Left lobe of liver (tissue), 2 donors: Measurements from ENCODE around the gene TOX3. TPM values are rescaled to one million over a fixed set of nuclear protein-coding genes. Genes with fewer than 3 reads are reported as not detected.

ENCODE experiments used
- ATAC-seq: fragments of 200-7000 bp; cut with Tn5 transposase; one replicate; pipeline ENCODE4 v1.9.1; 2020; ENCODE audit warnings: mild to moderate bottlenecking, moderate library complexity
- DNase-seq: peaks from one replicate; pipeline ENCODE4 v3.0.0-alpha.2; 2020; ENCODE audit warnings: low spot score
- total RNA-seq: library from RNA; stranded (reverse); gene quantifications from one replicate; pipeline ENCODE4 v1.2.1, GENCODE V29; 2021
- donor health status: DM: no; HTN: no; CAD: no; lungs with moderate emphysema.
- donor health status: DM: no; HTN: yes; CAD: no.

TOX3 gene
- total RNA-seq, 1 donor from 2014 or later = 1.3 TPM

DNA sequence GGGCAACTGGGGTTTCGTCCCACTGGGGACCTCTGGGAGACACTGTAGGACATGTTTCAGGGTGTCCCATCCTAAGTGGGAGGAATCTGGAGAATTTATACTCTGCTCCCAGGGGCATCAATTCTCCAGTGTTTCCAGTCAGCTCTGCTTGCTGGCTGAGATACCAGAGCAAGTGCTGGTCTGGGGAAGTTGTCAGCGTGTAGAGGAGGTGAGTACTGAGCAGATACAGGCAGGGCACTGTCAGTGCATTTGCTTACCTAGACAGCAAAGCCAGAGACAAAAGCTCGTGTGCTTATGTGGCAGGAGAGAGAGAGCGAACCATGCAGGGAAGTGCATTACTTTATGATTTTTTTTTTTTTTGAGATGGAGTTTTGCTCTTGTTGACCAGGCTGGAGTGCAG is 20.2 kb upstream of the TOX3 start:
- ATAC-seq (no peak), DNase-seq (no peak)

DNA sequence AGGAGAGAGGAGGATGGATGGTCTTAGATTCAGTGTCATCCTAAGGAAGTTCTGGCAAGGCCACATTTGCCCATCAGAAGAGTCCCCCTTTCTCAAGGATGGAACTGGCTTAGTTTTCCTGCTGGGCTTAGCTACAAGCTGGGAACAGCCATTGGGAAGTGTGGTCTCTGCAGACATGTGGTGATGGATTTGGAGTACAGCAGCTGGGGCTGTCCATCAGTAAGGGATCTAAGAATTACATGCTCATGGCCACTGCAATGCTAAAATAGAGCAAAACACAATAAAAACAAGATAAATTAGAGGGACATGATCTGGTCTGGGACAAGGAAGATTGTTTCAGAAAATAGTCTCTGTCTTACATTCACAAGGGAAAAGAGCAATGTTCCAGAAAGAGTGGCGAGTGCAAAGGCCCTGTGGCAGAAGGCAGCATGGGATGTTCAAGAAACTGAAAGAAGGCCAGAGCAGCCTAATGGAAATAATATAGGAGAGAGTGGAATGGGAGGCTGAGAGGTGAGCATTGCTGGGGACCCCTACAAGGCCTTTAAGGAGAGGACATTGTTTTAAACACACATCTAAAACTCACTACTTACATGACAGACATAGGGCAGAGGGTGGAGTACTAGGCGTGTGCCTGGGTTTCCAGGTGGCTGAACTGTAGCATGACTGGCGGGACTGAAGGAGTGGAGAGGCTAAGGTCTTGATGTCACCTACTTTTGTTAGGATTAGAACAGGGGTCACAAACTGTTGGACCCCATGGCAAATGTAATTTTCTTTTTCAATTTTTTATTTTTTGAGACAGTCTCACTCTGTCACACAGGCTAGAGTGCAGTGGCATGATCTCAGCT is 17.0 kb upstream of the TOX3 start:
- ATAC-seq (no peak), DNase-seq (no peak)

DNA sequence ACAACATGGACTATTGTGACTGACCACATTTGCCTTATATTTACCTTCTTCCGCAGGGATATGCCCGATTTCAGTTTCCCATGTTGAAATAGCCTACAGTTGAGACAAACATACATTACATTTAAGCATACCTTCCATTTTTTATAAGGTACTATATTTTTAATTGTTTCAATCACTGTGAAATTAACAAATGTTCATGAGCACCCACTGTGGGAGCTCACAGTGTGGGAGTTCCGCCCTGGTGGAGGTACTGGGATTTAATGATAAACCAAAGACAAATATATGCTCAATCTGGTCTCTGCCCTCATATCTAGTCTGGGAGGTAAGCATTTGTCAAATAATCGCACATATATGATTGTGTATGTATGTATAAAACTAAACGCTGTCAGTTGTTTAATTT is 15.8 kb upstream of the TOX3 start:
- DNase-seq (no peak), ATAC-seq (peak; percentile 13)

DNA sequence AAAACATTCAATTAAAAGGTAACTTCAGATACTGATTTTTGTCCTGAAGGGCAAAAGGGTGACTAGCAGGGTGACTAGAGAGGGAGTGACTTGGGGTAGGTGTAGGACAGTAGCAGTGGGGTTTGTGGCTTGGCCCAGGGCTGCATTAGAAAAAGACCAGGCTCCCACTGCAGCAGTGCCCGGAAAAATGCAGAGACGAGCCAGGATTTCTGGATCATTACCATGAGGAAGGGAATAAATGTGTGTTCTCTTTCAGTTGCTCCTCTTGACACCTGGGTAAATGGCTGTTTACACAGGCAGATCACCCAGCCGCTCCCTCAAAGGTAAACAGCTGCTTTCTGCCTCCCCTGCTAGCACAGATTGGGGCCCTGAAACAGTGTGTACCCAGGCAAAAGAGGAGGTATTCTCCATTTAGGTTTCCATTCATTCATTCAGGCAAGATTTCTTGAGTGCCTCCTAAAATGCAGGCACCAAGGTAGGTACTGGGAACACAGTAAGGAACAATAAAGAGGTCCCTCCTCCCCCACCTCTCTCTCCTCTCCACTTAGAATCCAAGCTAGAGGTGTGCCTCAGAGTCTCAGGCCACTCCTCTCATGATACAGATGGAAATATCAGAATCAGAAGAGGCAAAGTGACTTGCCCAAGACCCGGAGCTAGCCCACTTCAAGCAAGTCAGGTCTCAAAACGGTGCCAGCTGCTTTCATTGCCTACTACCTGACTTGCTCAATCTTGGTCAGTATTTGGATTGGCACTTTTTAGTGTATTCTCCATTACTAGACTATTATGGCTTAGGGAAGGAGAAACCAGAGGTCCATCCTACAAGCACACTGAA is 15.2 kb upstream of the TOX3 start:
- DNase-seq (peak; percentile 72), ATAC-seq (peak; percentile 86)

DNA sequence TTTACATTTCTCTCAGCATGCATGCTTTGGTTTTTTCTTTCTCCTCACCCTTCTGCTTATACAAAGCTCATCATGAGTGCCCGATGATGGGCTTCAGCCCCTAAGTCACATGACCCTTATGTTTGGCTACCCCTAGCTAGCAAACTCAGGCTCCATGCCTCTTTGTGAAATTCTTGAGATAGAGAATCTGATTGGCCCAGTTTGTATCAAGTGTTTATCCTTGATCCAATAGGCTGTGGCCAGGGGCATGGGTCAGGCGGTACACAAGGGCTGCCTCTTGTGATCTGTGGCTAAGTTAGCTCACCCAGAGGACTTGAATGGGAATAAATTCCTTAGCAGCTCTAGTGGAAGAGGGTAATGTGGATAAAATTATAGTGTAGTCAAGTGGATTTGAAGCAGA is 11.5 kb upstream of the TOX3 start:
- ATAC-seq (no peak), DNase-seq (no peak)

DNA sequence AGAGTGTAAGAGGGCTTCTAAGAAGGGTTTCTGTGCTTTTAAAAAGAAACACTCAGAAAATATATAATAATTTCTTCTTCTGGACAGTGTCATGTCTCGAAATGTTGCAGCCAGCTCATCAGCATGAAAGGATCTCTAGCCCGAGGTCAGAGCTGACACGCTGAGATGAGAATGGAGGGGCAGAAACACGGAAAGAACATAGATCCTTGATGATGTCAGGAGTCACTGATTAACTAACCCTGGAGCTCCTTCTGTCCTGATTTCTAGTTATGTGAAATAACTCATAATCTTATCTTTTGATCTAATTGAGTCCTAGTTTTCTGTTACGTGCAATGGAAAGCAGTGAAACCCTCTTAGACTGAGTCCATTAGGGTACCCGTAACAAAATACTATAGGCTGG is 10.3 kb upstream of the TOX3 start:
- ATAC-seq = no peak
- DNase-seq = no peak

DNA sequence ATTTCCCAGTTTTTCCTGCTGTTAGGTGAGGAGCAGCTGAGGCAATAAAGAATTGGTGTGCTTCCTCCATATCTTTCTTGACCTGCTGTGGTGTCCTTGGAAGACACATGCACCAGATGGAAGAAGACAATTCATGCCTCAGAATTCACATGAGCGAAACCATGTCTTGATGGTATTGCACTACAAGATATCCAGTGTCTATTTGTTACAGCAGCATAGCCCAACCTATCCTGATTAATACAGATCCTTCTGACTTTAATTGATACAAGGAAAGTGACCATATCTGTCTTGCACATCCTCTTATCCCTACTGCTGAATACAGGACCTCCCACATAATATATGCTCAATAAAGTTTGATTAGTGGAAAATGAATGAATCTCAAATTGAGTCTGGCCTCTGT is 9.1 kb upstream of the TOX3 start:
- DNase-seq (no peak), ATAC-seq (no peak)

DNA sequence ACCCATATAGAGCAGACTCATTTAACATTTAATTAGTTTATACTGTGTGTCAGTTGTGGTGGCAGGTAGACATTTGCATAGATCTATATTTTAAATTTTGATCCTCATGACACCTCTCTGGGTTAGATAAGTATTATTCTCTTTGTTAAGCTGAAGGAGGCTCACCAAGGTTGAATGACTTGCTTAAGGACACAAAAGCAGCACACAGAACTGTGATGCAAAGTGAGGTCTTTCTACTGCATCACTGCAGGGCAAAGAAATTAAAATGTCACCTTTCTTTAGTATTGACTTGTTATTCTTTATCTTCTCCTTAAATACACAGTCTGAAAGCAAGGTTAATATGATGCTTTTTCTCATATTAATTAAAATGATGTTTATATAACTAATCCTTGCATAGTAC is 8.6 kb upstream of the TOX3 start:
- no peak for DNase-seq
- no peak for ATAC-seq

DNA sequence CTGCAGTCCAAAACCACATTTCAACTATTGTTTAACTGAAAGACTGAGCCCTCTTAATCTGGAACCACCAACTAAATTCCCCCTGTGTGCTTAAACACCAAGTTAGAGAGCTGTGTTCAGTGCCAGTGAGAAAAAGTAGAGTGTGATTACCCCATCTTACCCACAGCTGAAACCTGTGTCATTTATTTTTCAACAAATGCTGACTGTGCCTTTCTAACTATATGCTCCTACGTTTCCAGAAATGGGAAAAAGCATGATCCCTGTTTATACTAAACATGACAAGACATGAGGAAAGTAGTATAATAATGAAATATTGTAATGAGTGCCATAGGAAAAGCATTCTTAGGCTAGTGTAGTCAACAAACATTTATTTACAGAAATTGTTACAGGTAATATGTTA is 7.4 kb upstream of the TOX3 start:
- ATAC-seq (no peak), DNase-seq (no peak)

DNA sequence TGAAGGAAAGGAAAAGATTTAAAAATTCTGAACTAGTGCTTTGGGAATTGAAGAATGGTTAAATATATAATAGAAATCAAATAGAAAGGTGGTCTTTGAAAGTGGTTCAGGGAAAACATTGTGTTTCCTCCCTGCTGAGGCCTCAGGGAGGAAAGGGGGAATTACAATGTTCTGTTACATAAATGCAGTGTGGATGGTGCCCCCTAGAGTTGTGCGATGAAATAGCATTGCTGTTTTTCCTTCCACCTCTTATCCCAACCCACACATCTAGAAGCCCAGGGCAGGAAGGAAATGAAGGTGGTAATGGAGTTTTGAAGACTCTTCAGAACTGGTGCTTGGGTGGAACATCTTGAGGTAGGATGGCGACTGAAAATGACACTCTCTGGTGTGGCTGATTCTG is 6.4 kb upstream of the TOX3 start:
- ATAC-seq (no peak), DNase-seq (no peak)

DNA sequence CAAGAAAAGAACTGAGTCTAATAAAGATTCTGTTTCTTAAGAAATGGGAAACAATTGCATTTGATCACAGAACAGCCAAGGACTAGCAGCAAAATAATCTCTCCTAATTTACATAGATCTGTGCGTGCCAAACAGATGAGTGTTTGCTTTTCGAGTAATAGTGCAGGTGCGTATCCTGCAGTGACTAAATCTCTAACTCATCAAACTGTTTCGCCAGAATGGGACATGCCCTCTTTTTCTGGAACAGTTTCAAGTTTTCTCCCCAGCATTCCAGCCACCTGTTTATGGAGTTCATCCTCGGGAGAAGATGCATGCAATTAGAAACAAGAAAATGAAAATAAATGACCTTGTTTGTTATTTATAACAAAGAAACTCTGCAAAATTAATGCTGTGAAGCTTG is 5.7 kb upstream of the TOX3 start:
- ATAC-seq = peak; percentile 69
- no peak for DNase-seq

DNA sequence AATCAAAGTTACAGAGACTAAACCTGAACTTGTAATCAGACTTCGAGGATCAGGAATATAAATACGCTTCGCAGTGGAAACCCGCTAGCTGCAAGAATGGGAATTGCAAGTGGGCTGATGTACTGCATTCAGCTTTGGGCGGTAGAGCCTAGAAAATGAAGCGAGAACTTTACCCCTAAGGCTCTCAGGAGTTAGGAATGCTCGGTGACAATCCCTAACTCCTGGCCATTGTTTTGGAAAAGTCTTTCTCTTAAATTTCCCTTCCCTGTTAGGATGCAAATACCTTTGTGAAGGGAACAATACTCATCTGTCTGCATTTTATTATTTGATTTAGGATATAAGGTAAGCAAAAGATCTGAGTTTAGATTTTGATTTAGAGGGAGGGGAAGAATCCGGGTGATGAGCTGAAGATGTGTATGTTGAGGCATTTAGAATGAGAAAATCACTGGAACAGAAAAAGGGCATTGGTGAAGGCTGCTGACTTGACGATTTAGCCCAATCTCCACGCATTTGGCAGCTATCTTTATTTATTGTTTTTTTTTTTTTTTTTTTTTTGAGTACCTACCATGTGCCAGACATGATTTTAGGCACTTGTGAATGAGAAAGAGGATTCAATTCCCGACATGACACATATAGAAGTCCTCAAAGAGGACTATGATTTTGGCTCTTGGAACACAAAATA is 2.2 kb upstream of the TOX3 start:
- no peak for DNase-seq
- no peak for ATAC-seq

DNA sequence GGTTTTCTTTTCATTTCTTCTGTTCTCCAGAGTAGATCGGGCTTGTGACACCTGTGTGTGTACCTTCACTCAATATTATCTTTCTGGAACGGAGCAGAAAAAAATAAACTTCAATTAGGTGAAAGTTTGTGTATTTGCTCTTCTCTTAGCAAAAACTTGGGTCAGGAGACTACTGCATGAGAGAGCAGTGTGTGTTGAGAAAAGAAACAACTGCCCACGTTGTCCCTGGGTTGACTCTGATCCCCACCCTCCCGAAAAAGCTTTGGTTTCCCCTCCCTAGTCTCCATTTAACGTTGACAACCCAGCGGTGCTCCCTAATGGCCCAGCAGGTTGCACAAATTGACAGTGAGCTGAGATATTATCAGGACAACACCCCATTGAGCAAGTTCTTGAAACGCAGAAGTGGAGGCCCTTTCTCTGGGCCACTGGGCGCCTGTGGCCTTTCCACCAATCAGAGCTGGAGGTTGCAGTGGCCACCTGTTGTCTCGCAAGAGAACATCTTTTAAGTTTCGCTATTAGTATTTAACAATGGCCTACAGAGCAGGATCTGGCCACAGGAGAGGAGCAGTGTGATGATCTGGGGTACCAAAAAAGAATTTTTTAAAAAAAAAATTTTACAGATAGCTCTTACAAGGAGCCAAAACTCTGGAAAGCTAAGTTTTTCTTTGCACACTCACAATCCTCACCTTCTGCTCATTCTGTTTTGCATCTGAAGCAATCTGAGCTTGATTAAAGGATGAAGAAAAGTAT is 1.5 kb upstream of the TOX3 start:
- no peak for ATAC-seq
- no peak for DNase-seq

DNA sequence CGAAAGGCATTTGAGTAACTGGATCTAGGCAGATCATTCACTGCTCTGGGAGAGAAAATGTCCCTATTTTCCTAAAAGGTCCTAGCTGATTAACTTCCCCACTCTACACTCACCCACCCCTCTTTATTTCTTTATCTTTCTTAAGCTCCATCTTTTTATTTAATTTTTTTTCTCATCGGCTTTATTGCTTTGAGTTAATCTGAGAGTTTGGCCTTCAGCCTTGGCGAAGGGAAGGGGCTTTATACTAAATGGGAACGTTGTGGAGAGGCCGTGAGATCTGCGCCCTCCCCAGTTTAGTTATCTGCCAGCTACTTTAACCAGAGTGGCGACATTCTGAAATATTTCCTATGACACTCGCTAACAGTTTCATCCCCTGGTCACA is 882 bp upstream of the TOX3 start:
- ATAC-seq = no peak
- no peak for DNase-seq

DNA sequence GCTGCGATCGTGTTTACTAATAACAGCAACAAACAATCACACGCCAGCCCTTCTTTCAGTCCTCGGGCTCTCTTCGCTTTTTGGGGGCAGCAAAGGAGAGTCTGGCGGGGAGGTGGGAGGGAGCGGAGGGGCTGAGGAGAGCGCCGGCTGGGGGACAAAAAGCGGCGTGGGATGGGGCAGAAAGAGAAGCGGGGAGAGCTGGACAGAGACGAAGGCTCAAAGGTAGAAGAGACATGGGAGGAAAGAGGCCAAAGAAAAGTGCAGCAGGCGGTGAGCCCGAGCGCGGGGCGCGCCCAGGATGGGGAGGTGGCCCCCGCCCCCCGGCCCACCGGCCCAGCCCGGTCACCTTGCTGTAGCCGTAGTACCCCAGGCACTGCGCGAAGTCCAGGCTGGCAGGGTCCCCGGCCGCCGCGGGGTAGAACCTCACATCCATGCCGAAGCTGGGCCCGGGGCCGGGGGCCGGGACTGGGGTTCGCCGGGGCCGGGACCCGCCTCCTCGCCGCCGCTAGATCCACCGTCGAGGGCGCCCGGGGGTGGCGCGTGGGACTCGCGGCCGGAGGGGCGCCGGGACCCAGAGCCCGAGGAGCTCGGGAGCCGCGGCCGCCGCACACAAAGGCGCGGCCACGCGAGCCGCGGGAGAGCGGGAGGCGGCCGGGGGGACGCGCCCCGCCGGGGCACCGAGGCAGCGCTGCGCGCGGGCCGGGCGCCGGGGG is 496 bp downstream of the TOX3 start:
- ATAC-seq (peak; percentile 55), DNase-seq (no peak)

DNA sequence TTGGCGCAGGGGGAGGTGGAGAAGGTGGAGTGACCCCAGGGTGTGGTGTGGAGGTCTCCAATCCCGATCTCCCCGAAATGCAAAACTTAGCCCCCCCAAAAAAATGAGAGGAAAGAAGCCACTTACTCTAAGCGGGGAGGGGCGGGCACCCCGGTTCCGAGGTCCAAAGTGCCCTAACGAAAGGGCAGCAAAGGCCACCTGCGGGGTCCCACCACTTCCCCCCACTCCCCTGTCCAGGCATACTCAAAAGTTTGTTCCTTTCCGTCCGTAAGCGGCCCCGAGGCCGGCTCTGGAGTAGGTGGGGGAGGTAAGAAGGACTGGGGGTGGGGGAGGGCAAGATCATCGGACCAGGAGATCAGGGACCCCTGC is 1.1 kb downstream of the TOX3 start:
- DNase-seq (no peak), ATAC-seq (peak; percentile 19)

DNA sequence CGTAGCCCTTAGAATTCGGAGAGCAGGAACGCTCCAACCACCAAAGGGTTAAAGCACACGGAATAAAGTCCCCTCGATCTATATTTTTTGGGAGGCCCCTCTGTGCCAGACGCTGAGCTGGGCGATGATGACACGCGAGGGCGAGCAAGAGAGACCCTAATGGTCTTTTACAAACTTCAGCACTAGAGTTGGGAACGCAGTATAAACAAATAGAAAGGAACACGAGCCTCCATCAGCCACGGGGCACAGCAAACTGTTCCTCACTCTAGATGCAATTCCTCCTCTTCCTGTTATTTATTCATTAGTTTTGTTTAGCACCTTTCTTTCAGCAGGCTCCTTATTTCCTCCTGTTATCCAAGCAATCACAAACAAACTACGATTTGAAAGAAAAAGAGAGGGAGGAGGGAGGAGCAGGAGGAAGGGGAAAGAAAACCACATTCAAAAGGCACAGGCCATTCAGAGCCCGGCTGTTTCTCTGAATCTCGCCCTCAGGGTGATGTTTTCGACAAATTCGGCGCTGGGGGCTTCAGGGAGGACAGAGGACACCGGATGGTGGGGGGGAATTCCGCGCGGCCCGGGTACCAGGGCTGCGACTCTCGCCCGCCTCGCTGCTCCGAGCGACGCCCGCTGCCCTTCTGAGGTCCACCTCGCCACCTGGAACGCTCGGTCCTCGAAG is 1.6 kb downstream of the TOX3 start:
- ATAC-seq = peak; percentile 48

DNA sequence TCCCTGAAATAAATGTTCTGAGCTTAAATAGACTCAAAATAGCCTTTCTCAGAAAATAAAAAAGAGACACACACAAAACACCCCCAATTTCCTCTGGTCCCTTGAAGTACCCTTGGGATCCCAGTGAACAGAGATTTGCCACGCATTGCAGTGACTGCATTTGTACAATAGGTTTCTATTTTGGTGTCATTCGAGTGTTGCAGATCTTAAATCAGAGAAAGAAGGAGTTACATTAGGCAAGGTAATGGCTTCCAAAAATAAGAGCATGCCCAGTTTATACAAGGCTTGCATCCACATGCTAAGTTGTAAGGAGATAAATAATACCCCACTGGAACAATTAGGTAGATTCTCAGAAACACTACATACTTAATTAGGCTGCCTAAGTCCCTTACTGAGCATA is 2.2 kb downstream of the TOX3 start:
- DNase-seq (no peak), ATAC-seq (peak; percentile 3)

More for the DNA sequence above, 1.6 kb downstream of the TOX3 start:
- no peak for DNase-seq

DNA sequence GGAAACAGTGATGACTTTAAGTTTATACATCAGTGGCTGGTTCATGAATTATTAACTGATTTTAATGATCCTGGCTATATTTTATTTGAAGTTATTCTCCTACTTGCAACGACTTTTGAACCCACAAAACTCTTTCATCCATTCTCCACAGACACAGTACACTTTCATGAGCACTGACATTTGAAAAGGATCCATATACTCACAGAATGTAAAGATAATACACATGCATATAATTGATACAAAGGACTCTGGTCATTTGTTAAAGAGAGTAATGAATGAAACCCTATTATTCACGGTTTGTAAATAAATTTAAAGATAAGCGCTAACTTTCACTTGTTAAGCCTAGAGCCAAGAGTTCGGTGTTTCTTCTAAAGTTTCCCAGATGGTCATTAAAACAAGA is 3.3 kb downstream of the TOX3 start:
- DNase-seq = no peak
- peak; percentile 7 for ATAC-seq

DNA sequence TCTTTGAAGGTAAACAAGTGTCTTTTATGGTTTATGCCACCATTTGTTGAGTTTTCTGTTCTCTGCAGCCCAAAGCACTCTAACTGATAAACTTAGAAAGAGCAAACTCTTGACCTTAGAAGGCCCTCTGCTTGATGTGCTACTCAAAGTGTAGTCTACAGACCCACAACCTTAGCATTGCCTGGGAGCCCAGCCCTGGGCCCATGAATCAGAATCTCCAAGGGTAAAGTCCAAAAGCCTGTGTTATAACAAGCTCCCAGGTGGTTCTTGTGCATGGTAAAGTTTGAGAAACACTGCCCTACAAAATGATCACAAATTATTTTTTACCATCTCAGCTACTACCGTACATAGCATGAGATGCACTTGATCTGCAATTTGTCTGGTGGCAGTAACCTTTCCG is 6.0 kb downstream of the TOX3 start:
- DNase-seq (no peak), ATAC-seq (no peak)
